HEK293 (cell line): Measurements from ENCODE around the gene LPAR6.

Experiments used
- CTCF ChIA-PET: fragments of 350-600 bp; formaldehyde crosslinking; extraction: SDS; loops from one replicate; lab custom pipeline; 2021; ENCODE audit warnings: antibody characterized with exemption; lab: Yijun Ruan, JAX
- POLR2A ChIA-PET: fragments of 300-600 bp; formaldehyde crosslinking; extraction: SDS; loops from one replicate; lab custom pipeline; 2020; ENCODE audit warnings: antibody characterized with exemption, inconsistent platforms; lab: Yijun Ruan, JAX
- H3K27ac ChIP-seq: fragments of 200-500 bp; sonication (Bioruptor generic); 2 replicates; pipeline ENCODE4 v1.5.1; 2014; ENCODE audit warnings: low read depth, low read length, control low read depth, inconsistent platforms; ENCODE audit errors: extremely low read depth
- H3K36me3 ChIP-seq, 2 experiments: fragments of 200-500 bp in 1 of 2; sonication (Bioruptor generic) in 1 of 2; 1 replicate in 1 of 2; 2 replicates in 1 of 2; pipeline ENCODE4 v1.5.1; 2014 to 2017; ENCODE audit warnings: inconsistent platforms in 2 of 2, low read length in 2 of 2; ENCODE audit not compliant: control insufficient read depth in 2 of 2, insufficient read depth in 1 of 2
- H3K4me1 ChIP-seq: fragments of 200-500 bp; sonication (Bioruptor generic); 2 replicates; pipeline ENCODE4 v1.5.1; 2014; ENCODE audit warnings: mild to moderate bottlenecking, low read length, inconsistent platforms; ENCODE audit not compliant: control insufficient read depth, insufficient read depth
- H3K4me3 ChIP-seq: 2 replicates; pipeline ENCODE4 v1.5.1; 2011; ENCODE audit warnings: low read depth, mild to moderate bottlenecking, control low read depth, low read length, moderate library complexity
- H3K9me3 ChIP-seq: fragments of 200-500 bp; sonication (Bioruptor generic); 2 replicates; pipeline ENCODE4 v1.5.1; 2014; ENCODE audit warnings: low read depth, low read length, inconsistent platforms; ENCODE audit not compliant: control insufficient read depth, insufficient read depth
- ATF2 ChIP-seq: fragments of 450-650 bp; formaldehyde crosslinking; IDR thresholded peaks from 2 replicates; pipeline ENCODE4 v1.5.1; 2016; ENCODE audit warnings: missing biosample characterization, missing genetic modification characterization, low read depth
- GLI4 ChIP-seq: fragments of 450-650 bp; formaldehyde crosslinking; IDR thresholded peaks from 2 replicates; pipeline ENCODE4 v1.5.1; 2016; ENCODE audit warnings: missing biosample characterization, missing genetic modification characterization
- GLIS2 ChIP-seq: fragments of 450-650 bp; formaldehyde crosslinking; IDR thresholded peaks from 2 replicates; pipeline ENCODE4 v1.5.1; 2016; ENCODE audit warnings: missing biosample characterization, missing genetic modification characterization
- KLF16 ChIP-seq: fragments of 450-650 bp; formaldehyde crosslinking; IDR thresholded peaks from 2 replicates; pipeline ENCODE4 v1.5.1; 2017; ENCODE audit warnings: missing biosample characterization, missing genetic modification characterization
- KLF7 ChIP-seq: fragments of 450-650 bp; formaldehyde crosslinking; IDR thresholded peaks from 2 replicates; pipeline ENCODE4 v1.5.1; 2016; ENCODE audit warnings: missing biosample characterization, missing genetic modification characterization, borderline replicate concordance
- SP7 ChIP-seq: fragments of 450-650 bp; formaldehyde crosslinking; IDR thresholded peaks from 2 replicates; pipeline ENCODE4 v1.5.1; 2016; ENCODE audit warnings: missing biosample characterization, missing genetic modification characterization
- YY1 ChIP-seq: fragments of 450-650 bp; formaldehyde crosslinking; IDR thresholded peaks from 2 replicates; pipeline ENCODE4 v1.5.1; 2018; ENCODE audit warnings: missing biosample characterization, missing genetic modification characterization
- ZBTB44 ChIP-seq: fragments of 450-650 bp; IDR thresholded peaks from 2 replicates; pipeline ENCODE4 v1.5.1; 2018; ENCODE audit warnings: missing biosample characterization, mild to moderate bottlenecking, missing genetic modification characterization
- ZBTB7A ChIP-seq: fragments of 450-650 bp; formaldehyde crosslinking; IDR thresholded peaks from 2 replicates; pipeline ENCODE4 v1.5.1; 2016; ENCODE audit warnings: low read depth, missing biosample characterization, missing genetic modification characterization
- ZFP41 ChIP-seq: fragments of 450-650 bp; formaldehyde crosslinking; IDR thresholded peaks from 2 replicates; pipeline ENCODE4 v1.5.1; 2016; ENCODE audit warnings: missing biosample characterization, missing genetic modification characterization, borderline replicate concordance
- ZFP69B ChIP-seq: fragments of 450-650 bp; formaldehyde crosslinking; IDR thresholded peaks from 2 replicates; pipeline ENCODE4 v1.5.1; 2016; ENCODE audit warnings: missing biosample characterization, missing genetic modification characterization
- ZNF112 ChIP-seq: fragments of 450-650 bp; formaldehyde crosslinking; IDR thresholded peaks from 2 replicates; pipeline ENCODE4 v1.5.0; 2017; ENCODE audit warnings: missing biosample characterization, missing genetic modification characterization
- ZNF221 ChIP-seq: fragments of 450-650 bp; formaldehyde crosslinking; IDR thresholded peaks from 2 replicates; pipeline ENCODE4 v1.5.1; 2017; ENCODE audit warnings: missing biosample characterization, missing genetic modification characterization, borderline replicate concordance
- ZNF354C ChIP-seq: fragments of 450-650 bp; formaldehyde crosslinking; IDR thresholded peaks from 2 replicates; pipeline ENCODE4 v1.5.1; 2016; ENCODE audit warnings: missing biosample characterization, missing genetic modification characterization, low read depth, borderline replicate concordance
- ZNF37A ChIP-seq: fragments of 450-650 bp; IDR thresholded peaks from 2 replicates; pipeline ENCODE4 v1.5.1; 2018; ENCODE audit warnings: missing biosample characterization, missing genetic modification characterization
- ZNF391 ChIP-seq: fragments of 450-650 bp; formaldehyde crosslinking; IDR thresholded peaks from 2 replicates; pipeline ENCODE4 v1.5.1; 2016; ENCODE audit warnings: low read depth, missing biosample characterization, missing genetic modification characterization, borderline replicate concordance
- ZNF544 ChIP-seq: fragments of 450-650 bp; formaldehyde crosslinking; IDR thresholded peaks from 2 replicates; pipeline ENCODE4 v1.5.0; 2017; ENCODE audit warnings: missing biosample characterization, missing genetic modification characterization
- ZNF561 ChIP-seq: fragments of 450-650 bp; IDR thresholded peaks from 2 replicates; pipeline ENCODE4 v1.5.1; 2018; ENCODE audit warnings: missing biosample characterization, missing genetic modification characterization, borderline replicate concordance
- ZNF645 ChIP-seq: fragments of 450-650 bp; formaldehyde crosslinking; IDR thresholded peaks from 2 replicates; pipeline ENCODE4; 2016; ENCODE audit warnings: missing biosample characterization, missing genetic modification characterization
- ZNF776 ChIP-seq: fragments of 450-650 bp; formaldehyde crosslinking; IDR thresholded peaks from 2 replicates; pipeline ENCODE4 v1.5.0; 2017; ENCODE audit warnings: missing biosample characterization, missing genetic modification characterization, borderline replicate concordance
- ZNF837 ChIP-seq: fragments of 450-650 bp; formaldehyde crosslinking; IDR thresholded peaks from 2 replicates; pipeline ENCODE4 v1.5.1; 2016; ENCODE audit warnings: missing biosample characterization, missing genetic modification characterization
- TF ChIP-seq, protein P1 (sequence below): fragments of 450-650 bp; formaldehyde crosslinking; IDR thresholded peaks from 2 replicates; pipeline ENCODE4 v1.5.1; 2016; ENCODE audit warnings: missing biosample characterization, missing genetic modification characterization
- TF ChIP-seq, protein P2 (sequence below): fragments of 450-650 bp; formaldehyde crosslinking; IDR thresholded peaks from 2 replicates; pipeline ENCODE4 v1.5.1; 2016; ENCODE audit warnings: missing biosample characterization, missing genetic modification characterization

The LPAR6 gene

GRCh38 chr13:48383384-48383783 lies 29.5 kb downstream of the LPAR6 start (continued):
- TF ChIP-seq ZNF544 (tag by site-specific recombination): no peak
- no peak for TF ChIP-seq GLIS2 (tag by site-specific recombination)
- no peak for TF ChIP-seq KLF7 (tag by site-specific recombination)
- no peak for TF ChIP-seq ZNF391 (tag by site-specific recombination)
- no peak for TF ChIP-seq ATF2
- no peak for TF ChIP-seq ZNF112
- no peak for TF ChIP-seq ZBTB7A (tag by site-specific recombination)
- TF ChIP-seq, protein P1, sequence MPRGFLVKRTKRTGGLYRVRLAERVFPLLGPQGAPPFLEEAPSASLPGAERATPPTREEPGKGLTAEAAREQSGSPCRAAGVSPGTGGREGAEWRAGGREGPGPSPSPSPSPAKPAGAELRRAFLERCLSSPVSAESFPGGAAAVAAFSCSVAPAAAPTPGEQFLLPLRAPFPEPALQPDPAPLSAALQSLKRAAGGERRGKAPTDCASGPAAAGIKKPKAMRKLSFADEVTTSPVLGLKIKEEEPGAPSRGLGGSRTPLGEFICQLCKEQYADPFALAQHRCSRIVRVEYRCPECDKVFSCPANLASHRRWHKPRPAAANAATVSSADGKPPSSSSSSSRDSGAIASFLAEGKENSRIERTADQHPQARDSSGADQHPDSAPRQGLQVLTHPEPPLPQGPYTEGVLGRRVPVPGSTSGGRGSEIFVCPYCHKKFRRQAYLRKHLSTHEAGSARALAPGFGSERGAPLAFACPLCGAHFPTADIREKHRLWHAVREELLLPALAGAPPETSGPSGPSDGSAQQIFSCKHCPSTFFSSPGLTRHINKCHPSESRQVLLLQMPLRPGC (tag by site-specific recombination): no peak

DNA sequence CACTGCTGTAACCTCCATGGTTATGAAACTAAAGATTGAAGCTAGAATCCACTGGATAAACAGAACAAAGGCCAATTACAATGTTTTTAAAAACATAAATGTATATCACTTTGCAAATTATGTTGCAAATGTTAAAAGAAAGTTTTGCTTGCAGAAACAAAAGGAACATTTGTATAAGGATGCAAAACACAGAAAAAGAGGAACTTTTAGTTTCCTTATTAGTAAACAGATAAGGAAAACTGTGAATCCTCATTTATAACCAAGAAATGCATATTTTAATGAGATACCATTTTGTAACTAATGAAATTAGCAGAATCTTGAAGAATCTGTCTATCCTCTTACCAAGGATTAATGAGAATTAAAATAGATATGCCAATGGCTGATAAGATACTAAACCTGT lies 32.3 kb downstream of the LPAR6 start:
- Histone ChIP-seq H3K4me1 (no peaks in the 10 kb centered on the region), H3K9me3 (no peaks in the 10 kb centered on the region), H3K27ac (no peak overlapping the region), H3K36me3 (peaks cover 0 to 25% of the 10 kb centered on the region in 2 experiments; a peak in 2 of 3 replicates), H3K4me3 (no peak overlapping the region)
- ChIA-PET CTCF (interaction anchor here (0.6 to 0.7 kb wide), 2 partner anchors 45 to 91 kb away, joined by 3 read pairs; no protein-coding TSS in a partner anchor), POLR2A (no interaction called here)
- TF ChIP-seq ZBTB44 (tag by site-specific recombination) (no peak), ZNF837 (tag by site-specific recombination) (no peak), ZNF645 (tag by site-specific recombination) (no peak), ZNF391 (tag by site-specific recombination) (no peak), ZFP69B (tag by site-specific recombination) (no peak), SP7 (tag by site-specific recombination) (no peak), GLI4 (tag by site-specific recombination) (no peak), ZNF37A (no peak), ZNF354C (no peak), KLF16 (tag by site-specific recombination) (no peak), YY1 (tag by site-specific recombination) (no peak), ZNF561 (tag by site-specific recombination) (no peak), ZNF221 (no peak), ZNF776 (tag by site-specific recombination) (no peak), ZFP41 (tag by site-specific recombination) (no peak)
- TF ChIP-seq, protein P2, sequence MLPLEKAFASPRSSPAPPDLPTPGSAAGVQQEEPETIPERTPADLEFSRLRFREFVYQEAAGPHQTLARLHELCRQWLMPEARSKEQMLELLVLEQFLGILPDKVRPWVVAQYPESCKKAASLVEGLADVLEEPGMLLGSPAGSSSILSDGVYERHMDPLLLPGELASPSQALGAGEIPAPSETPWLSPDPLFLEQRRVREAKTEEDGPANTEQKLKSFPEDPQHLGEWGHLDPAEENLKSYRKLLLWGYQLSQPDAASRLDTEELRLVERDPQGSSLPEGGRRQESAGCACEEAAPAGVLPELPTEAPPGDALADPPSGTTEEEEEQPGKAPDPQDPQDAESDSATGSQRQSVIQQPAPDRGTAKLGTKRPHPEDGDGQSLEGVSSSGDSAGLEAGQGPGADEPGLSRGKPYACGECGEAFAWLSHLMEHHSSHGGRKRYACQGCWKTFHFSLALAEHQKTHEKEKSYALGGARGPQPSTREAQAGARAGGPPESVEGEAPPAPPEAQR: no peak
